ENCODE data around the gene NUP214. TPM values are rescaled to one million over a fixed set of nuclear protein-coding genes. Genes with fewer than 3 reads are reported as not detected.
"Not testable (repeated sequence)": the region's sequence is repeated elsewhere in the genome, so short reads cannot be mapped to it uniquely, and the experiment has no call there.

Gene NUP214
- polyA plus RNA-seq, 3 donors: 45.7 to 52.0 (median 50.0) TPM

- DNase-seq (ENCODE audit: low read depth in 3 of 3, low spot score in 2 of 3): not testable (repeated sequence)
These were observed 10.0 kb upstream of the NUP214 start for GRCh38 chr9:131115360-131115742.

- DNase-seq (ENCODE audit: low read depth in 3 of 3, low spot score in 2 of 3): no peak
These were observed 8.9 kb upstream of the NUP214 start for GRCh38 chr9:131116281-131117120.

GRCh38 chr9:131117121-131117761 lies 8.1 kb upstream of the NUP214 start:
- DNase-seq (ENCODE audit: low read depth in 3 of 3, low spot score in 2 of 3): no peak

GRCh38 chr9:131117762-131118145 lies 7.6 kb upstream of the NUP214 start:
- DNase-seq (ENCODE audit: low read depth in 3 of 3, low spot score in 2 of 3): no peak

GRCh38 chr9:131119600-131119999 lies 5.8 kb upstream of the NUP214 start:
- DNase-seq (ENCODE audit: low read depth in 3 of 3, low spot score in 2 of 3): no peak

GRCh38 chr9:131120620-131121228 lies 4.7 kb upstream of the NUP214 start:
- no peak for DNase-seq (ENCODE audit: low read depth in 3 of 3, low spot score in 2 of 3)

GRCh38 chr9:131121346-131121745 lies 4.0 kb upstream of the NUP214 start:
- DNase-seq (ENCODE audit: low read depth in 3 of 3, low spot score in 2 of 3): no peak

GRCh38 chr9:131122158-131122557 lies 3.2 kb upstream of the NUP214 start:
- no peak for DNase-seq (ENCODE audit: low read depth in 3 of 3, low spot score in 2 of 3)

GRCh38 chr9:131125038-131125287 lies 423 bp upstream of the NUP214 start:
- DNase-seq (ENCODE audit: low read depth in 3 of 3, low spot score in 2 of 3): no peak

- no peak for DNase-seq (ENCODE audit: low read depth in 3 of 3, low spot score in 2 of 3)
These were observed 657 bp downstream of the NUP214 start for GRCh38 chr9:131126059-131126426.

- no peak for DNase-seq (ENCODE audit: low read depth in 3 of 3, low spot score in 2 of 3)
These were observed 3.8 kb downstream of the NUP214 start for GRCh38 chr9:131129183-131129582.

- no peak for DNase-seq (ENCODE audit: low read depth in 3 of 3, low spot score in 2 of 3)
These were observed 13.3 kb downstream of the NUP214 start for GRCh38 chr9:131138676-131139075.

GRCh38 chr9:131140112-131140511 lies 14.7 kb downstream of the NUP214 start:
- no peak for DNase-seq (ENCODE audit: low read depth in 3 of 3, low spot score in 2 of 3)

- DNase-seq (ENCODE audit: low read depth in 3 of 3, low spot score in 2 of 3): no peak
These were observed 15.2 kb downstream of the NUP214 start for GRCh38 chr9:131140550-131140949.

- DNase-seq (ENCODE audit: low read depth in 3 of 3, low spot score in 2 of 3): no peak
These were observed 16.8 kb downstream of the NUP214 start for GRCh38 chr9:131142160-131142559.

- DNase-seq (ENCODE audit: low read depth in 3 of 3, low spot score in 2 of 3): no peak
These were observed 18.8 kb downstream of the NUP214 start for GRCh38 chr9:131144201-131144600.

GRCh38 chr9:131145245-131145644 lies 19.9 kb downstream of the NUP214 start:
- DNase-seq (ENCODE audit: low read depth in 3 of 3, low spot score in 2 of 3): no peak

GRCh38 chr9:131146186-131146585 lies 20.8 kb downstream of the NUP214 start:
- no peak for DNase-seq (ENCODE audit: low read depth in 3 of 3, low spot score in 2 of 3)

- no peak for DNase-seq (ENCODE audit: low read depth in 3 of 3, low spot score in 2 of 3)
These were observed 22.9 kb downstream of the NUP214 start for GRCh38 chr9:131148276-131148675.

GRCh38 chr9:131148966-131149687 lies 23.7 kb downstream of the NUP214 start:
- no peak for DNase-seq (ENCODE audit: low read depth in 3 of 3, low spot score in 2 of 3)

GRCh38 chr9:131149688-131150053 lies 24.3 kb downstream of the NUP214 start:
- DNase-seq (ENCODE audit: low read depth in 3 of 3, low spot score in 2 of 3): no peak

GRCh38 chr9:131153595-131153994 lies 28.2 kb downstream of the NUP214 start:
- DNase-seq (ENCODE audit: low read depth in 3 of 3, low spot score in 2 of 3): no peak

Measured in right renal cortex interstitium (tissue), 3 donors.